Measurements from ENCODE around the gene ATXN8OS.
"Not testable (repeated sequence)": the region's sequence is repeated elsewhere in the genome, so short reads cannot be mapped to it uniquely, and the experiment has no call there.

The ATXN8OS gene

GRCh38 chr13:70107498-70108281 lies at the start of gene ATXN8OS:
ATXN8OS (plus strand) TSS chr13:70107826.
- DNase-seq = no peak

- DNase-seq = no peak
These were observed 27.6 kb upstream of the ATXN8OS start for GRCh38 chr13:70080012-70080411.

- DNase-seq = no peak
These were observed 20.4 kb upstream of the ATXN8OS start for GRCh38 chr13:70087247-70087646.

GRCh38 chr13:70088926-70089325 lies 18.7 kb upstream of the ATXN8OS start:
- no peak for DNase-seq

- no peak for DNase-seq
These were observed 17.4 kb upstream of the ATXN8OS start for GRCh38 chr13:70090036-70090723.

- DNase-seq = no peak
These were observed 9.0 kb upstream of the ATXN8OS start for GRCh38 chr13:70098669-70099068.

GRCh38 chr13:70104481-70104880 lies 3.1 kb upstream of the ATXN8OS start:
- no peak for DNase-seq

GRCh38 chr13:70107125-70107497 lies 515 bp upstream of the ATXN8OS start:
- no peak for DNase-seq

GRCh38 chr13:70108356-70109105 lies 905 bp downstream of the ATXN8OS start, which contains the start of gene KLHL1:
KLHL1 (minus strand) TSS chr13:70108452; CDS start chr13:70107699, 753 bp downstream.
- DNase-seq = no peak

- DNase-seq = no peak
These were observed 9.8 kb downstream of the ATXN8OS start for GRCh38 chr13:70117338-70117905.

- no peak for DNase-seq
These were observed 18.1 kb downstream of the ATXN8OS start for GRCh38 chr13:70125693-70126092.

- DNase-seq = no peak
These were observed 20.5 kb downstream of the ATXN8OS start for GRCh38 chr13:70128098-70128497.

- not testable (repeated sequence) for DNase-seq
These were observed 35.0 kb downstream of the ATXN8OS start for GRCh38 chr13:70142658-70143057.

- no peak for DNase-seq
These were observed 54.5 kb downstream of the ATXN8OS start for GRCh38 chr13:70162141-70162540.

GRCh38 chr13:70170689-70171088 lies 63.1 kb downstream of the ATXN8OS start:
- no peak for DNase-seq

- no peak for DNase-seq
These were observed 63.5 kb downstream of the ATXN8OS start for GRCh38 chr13:70171151-70171550.

- DNase-seq = no peak
These were observed 65.4 kb downstream of the ATXN8OS start for GRCh38 chr13:70172946-70173597.

GRCh38 chr13:70173598-70173959 lies 66.0 kb downstream of the ATXN8OS start:
- DNase-seq = no peak

GRCh38 chr13:70178346-70178745 lies 70.7 kb downstream of the ATXN8OS start:
- DNase-seq = no peak
